Mesothelial cell of epicardium (in vitro differentiated cells): Measurements from ENCODE around the gene AUTS2. TPM values are rescaled to one million over a fixed set of nuclear protein-coding genes. Genes with fewer than 3 reads are reported as not detected.

Experiments used
- DNase-seq, 2 experiments: peaks; one replicate each; pipeline ENCODE4 v3.0.0; 2021; ENCODE audit warnings: low spot score in 2 of 2; ENCODE audit not compliant: unreplicated experiment in 2 of 2
- H3K27ac Mint-ChIP-seq: 2 replicates; pipeline ENCODE4 v1.8.0; 2021; ENCODE audit warnings: mixed read lengths
- H3K27me3 Mint-ChIP-seq: 2 replicates; pipeline ENCODE4 v1.8.0; 2021; ENCODE audit warnings: low read depth, mixed read lengths
- H3K36me3 Mint-ChIP-seq: 2 replicates; pipeline ENCODE4 v1.8.0; 2021; ENCODE audit warnings: mixed read lengths
- H3K4me1 Mint-ChIP-seq: 2 replicates; pipeline ENCODE4 v1.8.0; 2021; ENCODE audit warnings: mixed read lengths
- H3K4me3 Mint-ChIP-seq: 2 replicates; pipeline ENCODE4 v1.8.0; 2021; ENCODE audit warnings: mild to moderate bottlenecking, moderate library complexity, mixed read lengths
- H3K9me3 Mint-ChIP-seq: 2 replicates; pipeline ENCODE4 v1.8.0; 2021; ENCODE audit warnings: mixed read lengths
- CTCF ChIP-seq: fragments of 200-600 bp; sonication (generic); IDR thresholded peaks from one replicate; pipeline ENCODE4 v1.5.0; 2021; ENCODE audit warnings: antibody characterized with exemption; ENCODE audit not compliant: unreplicated experiment
- total RNA-seq: library from RNA; stranded (reverse); gene quantifications from 3 replicates; pipeline ENCODE4 v1.2.1, GENCODE V29; 2021

AUTS2 gene
- total RNA-seq, 1 donor from 2014 or later = 135 TPM

GRCh38 chr7:70317356-70317755, 719.1 kb downstream of the AUTS2 start:
- peaks cover 12% of the 10 kb centered on the region for H3K4me1 Mint-ChIP-seq
- H3K9me3 Mint-ChIP-seq = no peaks in the 10 kb centered on the region
- no peak for TF ChIP-seq CTCF
- H3K27me3 Mint-ChIP-seq = no peaks in the 10 kb centered on the region
- DNase-seq = no peak
- H3K27ac Mint-ChIP-seq = no peak overlapping the region
- H3K4me3 Mint-ChIP-seq = no peak overlapping the region
- H3K36me3 Mint-ChIP-seq = no peaks in the 10 kb centered on the region

DNA sequence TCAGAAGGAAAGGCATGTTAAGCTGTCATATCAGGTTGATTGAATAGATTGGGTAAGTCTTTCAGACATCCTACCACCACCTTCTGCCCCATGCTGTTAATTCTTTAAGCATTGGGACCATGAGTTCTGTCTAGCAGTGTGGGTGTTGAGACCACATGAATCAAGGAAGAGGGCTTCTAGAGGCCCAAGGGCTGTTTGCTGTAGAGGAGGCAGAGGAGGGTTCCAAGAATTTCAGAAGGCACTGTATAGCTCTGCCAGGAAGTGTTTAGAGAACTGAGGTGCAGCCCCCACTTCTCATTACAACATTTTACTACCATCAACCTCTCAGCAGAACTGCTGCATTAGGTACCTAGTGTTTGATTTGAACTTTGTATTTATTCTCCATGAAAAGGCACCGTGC, 720.2 kb downstream of the AUTS2 start:
- no peak overlapping the region for H3K4me3 Mint-ChIP-seq
- peaks cover 17% of the 10 kb centered on the region for H3K4me1 Mint-ChIP-seq
- TF ChIP-seq CTCF = no peak
- H3K27ac Mint-ChIP-seq = no peak overlapping the region
- no peaks in the 10 kb centered on the region for H3K9me3 Mint-ChIP-seq
- no peaks in the 10 kb centered on the region for H3K27me3 Mint-ChIP-seq
- no peak for DNase-seq
- H3K36me3 Mint-ChIP-seq = no peaks in the 10 kb centered on the region

GRCh38 chr7:70319057-70319456, 720.8 kb downstream of the AUTS2 start:
- no peak for DNase-seq
- no peak overlapping the region for H3K27ac Mint-ChIP-seq
- TF ChIP-seq CTCF = no peak
- H3K4me3 Mint-ChIP-seq = no peak overlapping the region
- peaks cover 14% of the 10 kb centered on the region for H3K4me1 Mint-ChIP-seq
- no peaks in the 10 kb centered on the region for H3K36me3 Mint-ChIP-seq
- H3K27me3 Mint-ChIP-seq = no peaks in the 10 kb centered on the region
- H3K9me3 Mint-ChIP-seq = no peaks in the 10 kb centered on the region

DNA sequence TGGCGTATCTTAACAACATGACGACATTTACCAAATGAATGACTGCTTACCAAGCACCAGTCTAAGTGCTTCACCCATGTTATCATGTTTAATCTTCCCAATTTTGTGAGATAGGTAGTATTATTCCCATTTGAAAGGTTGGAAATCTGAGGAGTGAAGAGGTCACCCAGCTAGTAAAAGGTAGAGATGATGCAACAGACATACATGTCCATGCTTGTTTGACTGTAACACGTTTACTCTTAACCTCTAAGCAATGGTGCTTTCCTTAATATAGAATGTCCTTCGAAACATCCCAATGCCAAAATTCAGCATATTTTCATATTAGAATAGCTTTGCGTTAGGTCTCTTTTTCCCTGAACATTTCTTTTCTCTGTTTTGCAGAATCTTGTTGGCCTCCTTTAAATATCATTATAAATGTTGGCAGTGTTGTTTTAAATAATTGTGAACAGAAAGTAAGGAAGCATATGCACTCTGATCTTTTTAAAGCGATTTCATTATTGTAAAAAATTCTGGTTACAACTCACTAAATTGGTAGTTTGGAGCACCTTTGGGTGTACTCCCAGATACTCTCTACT, 722.8 kb downstream of the AUTS2 start:
- no peak overlapping the region for H3K4me3 Mint-ChIP-seq
- peaks cover 20% of the 10 kb centered on the region for H3K4me1 Mint-ChIP-seq
- no peaks in the 10 kb centered on the region for H3K27me3 Mint-ChIP-seq
- no peak overlapping the region for H3K27ac Mint-ChIP-seq
- TF ChIP-seq CTCF = no peak
- H3K9me3 Mint-ChIP-seq = no peaks in the 10 kb centered on the region
- DNase-seq = no peak
- H3K36me3 Mint-ChIP-seq = no peaks in the 10 kb centered on the region

- no peak overlapping the region for H3K4me3 Mint-ChIP-seq
- no peak overlapping the region for H3K27ac Mint-ChIP-seq
- no peaks in the 10 kb centered on the region for H3K27me3 Mint-ChIP-seq
- peaks cover 16% of the 10 kb centered on the region for H3K4me1 Mint-ChIP-seq
- H3K36me3 Mint-ChIP-seq = no peaks in the 10 kb centered on the region
- no peaks in the 10 kb centered on the region for H3K9me3 Mint-ChIP-seq
- no peak for TF ChIP-seq CTCF
- DNase-seq = no peak
Measured at GRCh38 chr7:70322856-70323255, 724.6 kb downstream of the AUTS2 start.
